T-helper 17 cell (primary cell): ENCODE results near the gene TRPC3. TPM values are rescaled to one million over a fixed set of nuclear protein-coding genes. Genes with fewer than 3 reads are reported as not detected.
A peak's percentile ranks its signal among the peaks of the same experiment; 100 is the strongest.

ENCODE experiments used
- ATAC-seq: fragments of 150-1000 bp; cut with Tn5 transposase; 2 replicates; pipeline ENCODE4 v1.10.0; 2021; ENCODE audit warnings: mild to moderate bottlenecking, moderate library complexity
- DNase-seq, 3 donors: peaks; one replicate each; pipeline versions ENCODE4 v3.0.0 to v3.0.0-alpha.2; 2020 to 2021
- H3K9me3 ChIP-seq: one replicate; pipeline ENCODE4 v1.7.0; 2013; ENCODE audit warnings: low read length, mild to moderate bottlenecking; ENCODE audit not compliant: control insufficient read depth, poor library complexity, severe bottlenecking
- H3K27ac Mint-ChIP-seq: one replicate; pipeline ENCODE4 v1.8.0; 2022; ENCODE audit warnings: mild to moderate bottlenecking, moderate library complexity, mixed read lengths
- H3K27me3 Mint-ChIP-seq: one replicate; pipeline ENCODE4 v1.8.0; 2022; ENCODE audit warnings: mixed read lengths
- H3K36me3 Mint-ChIP-seq: one replicate; pipeline ENCODE4 v1.8.0; 2022; ENCODE audit warnings: low read depth, mixed read lengths
- H3K4me1 Mint-ChIP-seq: one replicate; pipeline ENCODE4 v1.8.0; 2022; ENCODE audit warnings: mild to moderate bottlenecking, mixed read lengths
- H3K4me3 Mint-ChIP-seq: one replicate; pipeline ENCODE4 v1.8.0; 2022; ENCODE audit warnings: mild to moderate bottlenecking, moderate library complexity, mixed read lengths
- total RNA-seq, 4 donors: library from RNA in 2 of 4; stranded (reverse) in 2 of 4; gene quantifications; one replicate each; pipeline ENCODE4 v1.2.3 and lab custom pipeline; 2022 to 2026

TRPC3 gene
- total RNA-seq = not detected
- total RNA-seq (lab: John Stamatoyannopoulos, UW) = 0.53 to 0.81 reads per million in 2 donors

GRCh38 chr4:121951521-121952110 is at the start of gene TRPC3:
Gene TRPC3, minus strand, starts transcription at chr4:121952060. Its CDS starts 380 bp downstream, at chr4:121951680.
- Mint-ChIP-seq H3K4me3 (peak within 1 kb of the TSS; percentile 93), H3K4me1 (peaks cover 20% of the 10 kb centered on the region), H3K27ac (no peak within 1 kb of the TSS), H3K27me3 (peaks cover 36% of the 10 kb centered on the region), H3K36me3 (no peaks in the 10 kb centered on the region)
- peak in 2 of 3 donors; percentile 11 to 26 for DNase-seq
- peak; percentile 46 for ATAC-seq
- H3K9me3 ChIP-seq = no peaks in the 10 kb centered on the region

GRCh38 chr4:122000849-122001248 is 49.0 kb upstream of the TRPC3 start:
- Mint-ChIP-seq H3K27ac (no peak overlapping the region), H3K27me3 (peaks cover 42% of the 10 kb centered on the region), H3K4me1 (no peaks in the 10 kb centered on the region), H3K4me3 (no peak overlapping the region), H3K36me3 (peaks cover 4% of the 10 kb centered on the region)
- no peak for ATAC-seq
- no peak for DNase-seq
- no peaks in the 10 kb centered on the region for H3K9me3 ChIP-seq

- no peaks in the 10 kb centered on the region for H3K9me3 ChIP-seq
- H3K27me3 Mint-ChIP-seq = peaks cover 50% of the 10 kb centered on the region
- H3K4me3 Mint-ChIP-seq = no peak overlapping the region
- no peak for ATAC-seq
- DNase-seq = no peak
- H3K4me1 Mint-ChIP-seq = no peaks in the 10 kb centered on the region
- no peak overlapping the region for H3K27ac Mint-ChIP-seq
- peaks cover 4% of the 10 kb centered on the region for H3K36me3 Mint-ChIP-seq
These were observed 46.2 kb upstream of the TRPC3 start for GRCh38 chr4:121998024-121998423.

- DNase-seq (no peak), ATAC-seq (no peak)
- no peaks in the 10 kb centered on the region for H3K9me3 ChIP-seq
- H3K4me3 Mint-ChIP-seq = no peak overlapping the region
- peaks cover 46% of the 10 kb centered on the region for H3K27me3 Mint-ChIP-seq
- H3K27ac Mint-ChIP-seq = no peak overlapping the region
- no peaks in the 10 kb centered on the region for H3K4me1 Mint-ChIP-seq
- no peaks in the 10 kb centered on the region for H3K36me3 Mint-ChIP-seq
These were observed 44.1 kb upstream of the TRPC3 start for GRCh38 chr4:121995790-121996537.

GRCh38 chr4:121991968-121992367 is 40.1 kb upstream of the TRPC3 start:
- H3K27ac Mint-ChIP-seq = no peak overlapping the region
- H3K27me3 Mint-ChIP-seq = peaks cover 51% of the 10 kb centered on the region
- no peaks in the 10 kb centered on the region for H3K9me3 ChIP-seq
- H3K4me1 Mint-ChIP-seq = no peaks in the 10 kb centered on the region
- H3K36me3 Mint-ChIP-seq = peaks cover 5% of the 10 kb centered on the region
- DNase-seq (no peak), ATAC-seq (no peak)
- no peak overlapping the region for H3K4me3 Mint-ChIP-seq

GRCh38 chr4:121990489-121990888 is 38.6 kb upstream of the TRPC3 start:
- Mint-ChIP-seq H3K4me1 (no peaks in the 10 kb centered on the region), H3K4me3 (no peak overlapping the region), H3K27ac (no peak overlapping the region), H3K36me3 (peaks cover 5% of the 10 kb centered on the region), H3K27me3 (peaks cover 52% of the 10 kb centered on the region)
- H3K9me3 ChIP-seq = no peaks in the 10 kb centered on the region
- DNase-seq (no peak), ATAC-seq (no peak)

GRCh38 chr4:121989715-121990114 is 37.9 kb upstream of the TRPC3 start:
- DNase-seq (no peak), ATAC-seq (no peak)
- no peak overlapping the region for H3K27ac Mint-ChIP-seq

GRCh38 chr4:121988950-121989349 is 37.1 kb upstream of the TRPC3 start:
- ATAC-seq = no peak
- no peak for DNase-seq
- Mint-ChIP-seq H3K27ac (no peak overlapping the region), H3K36me3 (peaks cover 5% of the 10 kb centered on the region), H3K4me1 (no peaks in the 10 kb centered on the region), H3K27me3 (peaks cover 41% of the 10 kb centered on the region), H3K4me3 (no peak overlapping the region)
- no peaks in the 10 kb centered on the region for H3K9me3 ChIP-seq

More at GRCh38 chr4:121989715-121990114, 37.9 kb upstream of the TRPC3 start:
- no peak overlapping the region for H3K4me3 Mint-ChIP-seq
- no peaks in the 10 kb centered on the region for H3K9me3 ChIP-seq
- H3K4me1 Mint-ChIP-seq = no peaks in the 10 kb centered on the region
- H3K27me3 Mint-ChIP-seq = peaks cover 49% of the 10 kb centered on the region
- peaks cover 5% of the 10 kb centered on the region for H3K36me3 Mint-ChIP-seq

- Mint-ChIP-seq H3K4me3 (no peak overlapping the region), H3K36me3 (peaks cover under 1% of the 10 kb centered on the region), H3K27me3 (peaks cover 21% of the 10 kb centered on the region), H3K27ac (no peak overlapping the region), H3K4me1 (peaks cover 6% of the 10 kb centered on the region)
- no peaks in the 10 kb centered on the region for H3K9me3 ChIP-seq
- no peak for ATAC-seq
- no peak for DNase-seq
These were observed 28.8 kb upstream of the TRPC3 start for GRCh38 chr4:121980643-121981042.

GRCh38 chr4:121978172-121978516 is 26.3 kb upstream of the TRPC3 start:
- Mint-ChIP-seq H3K4me3 (no peak overlapping the region), H3K36me3 (peaks cover 2% of the 10 kb centered on the region), H3K4me1 (peaks cover 9% of the 10 kb centered on the region), H3K27ac (no peak overlapping the region), H3K27me3 (peaks cover 32% of the 10 kb centered on the region)
- no peak for ATAC-seq
- H3K9me3 ChIP-seq = no peaks in the 10 kb centered on the region
- no peak for DNase-seq

- H3K27ac Mint-ChIP-seq = no peak overlapping the region
- peaks cover 29% of the 10 kb centered on the region for H3K27me3 Mint-ChIP-seq
- H3K4me1 Mint-ChIP-seq = peaks cover 9% of the 10 kb centered on the region
- no peak overlapping the region for H3K4me3 Mint-ChIP-seq
- DNase-seq (no peak), ATAC-seq (peak; percentile 36)
- peaks cover 2% of the 10 kb centered on the region for H3K36me3 Mint-ChIP-seq
- H3K9me3 ChIP-seq = no peaks in the 10 kb centered on the region
These were observed 25.7 kb upstream of the TRPC3 start for GRCh38 chr4:121977251-121978171.

GRCh38 chr4:121975784-121976183 is 23.9 kb upstream of the TRPC3 start:
- H3K9me3 ChIP-seq = no peaks in the 10 kb centered on the region
- Mint-ChIP-seq H3K27ac (no peak overlapping the region), H3K36me3 (peaks cover 2% of the 10 kb centered on the region), H3K4me3 (no peak overlapping the region), H3K4me1 (peaks cover 9% of the 10 kb centered on the region), H3K27me3 (peaks cover 35% of the 10 kb centered on the region)
- DNase-seq (no peak), ATAC-seq (no peak)

GRCh38 chr4:121973816-121974215 is 22.0 kb upstream of the TRPC3 start:
- H3K36me3 Mint-ChIP-seq = peaks cover 6% of the 10 kb centered on the region
- H3K4me1 Mint-ChIP-seq = peaks cover 9% of the 10 kb centered on the region

More at GRCh38 chr4:121973816-121974215, 22.0 kb upstream of the TRPC3 start:
- no peak for ATAC-seq
- H3K9me3 ChIP-seq = no peaks in the 10 kb centered on the region
- DNase-seq = no peak
- Mint-ChIP-seq H3K27me3 (peaks cover 41% of the 10 kb centered on the region), H3K4me3 (no peak overlapping the region), H3K27ac (no peak overlapping the region)
